D721Med (cell line): ENCODE measurements around the gene IZUMO2.

Source experiments
- DNase-seq: peaks from one replicate; pipeline ENCODE4 v3.0.0; 2011; ENCODE audit warnings: low spot score; ENCODE audit not compliant: insufficient read length
- FAIRE-seq: peaks from 2 replicates; lab custom pipeline; 2011; peaks lifted over from hg19 to GRCh38; lab: Jason Lieb, UNC
- TF ChIP-seq, protein P1 (sequence below): IDR thresholded peaks from 2 replicates; pipeline ENCODE4 v1.5.1; 2012; ENCODE audit warnings: mild to moderate bottlenecking, control low read depth; ENCODE audit not compliant: insufficient read depth; ENCODE audit errors: missing control alignments

Gene IZUMO2

DNA sequence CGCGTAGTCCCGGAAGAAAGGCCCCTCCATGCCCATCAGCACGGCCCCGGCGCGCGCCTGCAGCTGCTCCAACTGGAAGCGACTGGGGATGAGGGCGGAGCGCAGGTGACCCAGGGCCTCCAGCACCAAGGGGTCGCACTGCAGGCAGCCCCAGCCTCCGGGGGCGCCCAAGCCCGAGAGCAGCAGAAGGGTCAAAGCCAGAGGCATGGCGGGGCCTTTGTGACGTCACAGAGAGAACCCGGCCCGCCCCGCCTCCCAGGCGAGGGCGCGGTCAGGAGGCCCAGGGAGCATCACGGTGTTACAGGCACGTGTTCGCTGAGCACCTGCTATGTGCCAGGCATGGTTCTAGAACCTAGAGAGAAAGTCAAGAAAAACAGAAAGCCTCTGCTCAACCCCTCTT is at the start of gene IZUMO2:
Gene IZUMO2 (minus strand): TSS at position 294 of the 400 bp plus-strand sequence. CDS start 87 bp downstream, at position 207.
- TF ChIP-seq, protein P1, sequence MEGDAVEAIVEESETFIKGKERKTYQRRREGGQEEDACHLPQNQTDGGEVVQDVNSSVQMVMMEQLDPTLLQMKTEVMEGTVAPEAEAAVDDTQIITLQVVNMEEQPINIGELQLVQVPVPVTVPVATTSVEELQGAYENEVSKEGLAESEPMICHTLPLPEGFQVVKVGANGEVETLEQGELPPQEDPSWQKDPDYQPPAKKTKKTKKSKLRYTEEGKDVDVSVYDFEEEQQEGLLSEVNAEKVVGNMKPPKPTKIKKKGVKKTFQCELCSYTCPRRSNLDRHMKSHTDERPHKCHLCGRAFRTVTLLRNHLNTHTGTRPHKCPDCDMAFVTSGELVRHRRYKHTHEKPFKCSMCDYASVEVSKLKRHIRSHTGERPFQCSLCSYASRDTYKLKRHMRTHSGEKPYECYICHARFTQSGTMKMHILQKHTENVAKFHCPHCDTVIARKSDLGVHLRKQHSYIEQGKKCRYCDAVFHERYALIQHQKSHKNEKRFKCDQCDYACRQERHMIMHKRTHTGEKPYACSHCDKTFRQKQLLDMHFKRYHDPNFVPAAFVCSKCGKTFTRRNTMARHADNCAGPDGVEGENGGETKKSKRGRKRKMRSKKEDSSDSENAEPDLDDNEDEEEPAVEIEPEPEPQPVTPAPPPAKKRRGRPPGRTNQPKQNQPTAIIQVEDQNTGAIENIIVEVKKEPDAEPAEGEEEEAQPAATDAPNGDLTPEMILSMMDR: no peak
- no peak for DNase-seq
- no peak for FAIRE-seq

DNA sequence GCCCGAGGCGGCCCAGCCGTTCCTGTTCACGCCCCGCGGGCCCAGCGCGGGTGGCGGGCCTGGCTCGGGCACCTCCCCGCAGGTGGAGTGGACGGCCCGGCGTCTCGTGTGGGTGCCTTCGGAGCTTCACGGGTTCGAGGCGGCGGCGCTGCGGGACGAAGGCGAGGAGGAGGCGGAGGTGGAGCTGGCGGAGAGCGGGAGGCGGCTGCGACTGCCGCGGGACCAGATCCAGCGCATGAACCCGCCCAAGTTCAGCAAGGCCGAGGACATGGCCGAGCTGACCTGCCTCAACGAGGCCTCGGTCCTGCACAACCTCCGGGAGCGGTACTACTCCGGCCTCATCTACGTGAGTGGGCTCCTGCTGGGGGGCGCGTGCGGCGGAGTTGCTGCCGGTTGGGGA is 47.3 kb upstream of the IZUMO2 start:
- TF ChIP-seq, protein P1: no peak
- no peak for FAIRE-seq
- no peak for DNase-seq

DNA sequence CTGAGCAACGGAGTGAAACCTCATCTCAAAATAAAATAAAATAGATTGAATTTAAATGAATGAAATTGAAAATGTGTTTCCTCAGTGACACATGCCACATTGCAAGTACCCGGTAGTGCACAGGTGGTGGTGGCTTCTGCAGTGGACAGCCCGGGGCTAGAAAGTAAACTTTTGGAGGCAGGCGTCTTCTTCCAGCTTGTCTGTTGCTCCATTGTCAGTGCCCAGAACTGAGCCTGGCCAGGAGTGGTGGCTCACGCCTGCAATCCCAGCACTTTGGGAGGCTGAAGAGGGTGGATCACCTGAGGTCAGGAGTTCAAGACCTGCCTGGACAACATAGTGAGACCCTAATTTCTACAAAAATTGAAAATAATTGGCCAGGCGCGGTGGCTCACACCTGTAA is 46.0 kb upstream of the IZUMO2 start:
- FAIRE-seq: no peak
- DNase-seq: no peak
- TF ChIP-seq, protein P1: no peak

- DNase-seq: no peak
- no peak for FAIRE-seq
- TF ChIP-seq, protein P1: no peak
These were observed 44.6 kb upstream of the IZUMO2 start for GRCh38 chr19:50207730-50208129.

DNA sequence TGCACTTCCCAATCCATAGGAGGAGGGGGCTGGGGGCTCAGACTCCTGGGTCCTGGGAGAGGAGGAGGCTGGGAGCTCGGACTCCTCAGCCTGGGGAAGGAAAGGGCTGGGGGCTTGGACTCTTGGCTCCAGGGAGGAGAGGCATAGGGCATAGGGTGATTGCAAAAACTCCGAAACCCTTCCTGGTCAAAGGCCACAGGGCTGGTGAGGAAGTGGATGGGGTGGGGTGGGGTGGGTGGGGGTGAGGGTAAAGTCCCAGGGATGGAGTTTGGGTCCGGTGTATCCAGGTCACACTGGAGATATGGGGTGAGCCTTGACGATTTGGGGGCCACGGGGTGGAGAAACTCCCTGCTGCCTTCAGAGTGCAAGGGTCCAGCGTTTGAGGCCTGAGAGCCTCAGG is 43.1 kb upstream of the IZUMO2 start:
- no peak for FAIRE-seq
- TF ChIP-seq, protein P1: no peak

GRCh38 chr19:50205681-50206138 is 42.6 kb upstream of the IZUMO2 start:
- no peak for DNase-seq
- no peak for FAIRE-seq
- TF ChIP-seq, protein P1: no peak

More for the DNA sequence above, 43.1 kb upstream of the IZUMO2 start:
- DNase-seq: no peak

DNA sequence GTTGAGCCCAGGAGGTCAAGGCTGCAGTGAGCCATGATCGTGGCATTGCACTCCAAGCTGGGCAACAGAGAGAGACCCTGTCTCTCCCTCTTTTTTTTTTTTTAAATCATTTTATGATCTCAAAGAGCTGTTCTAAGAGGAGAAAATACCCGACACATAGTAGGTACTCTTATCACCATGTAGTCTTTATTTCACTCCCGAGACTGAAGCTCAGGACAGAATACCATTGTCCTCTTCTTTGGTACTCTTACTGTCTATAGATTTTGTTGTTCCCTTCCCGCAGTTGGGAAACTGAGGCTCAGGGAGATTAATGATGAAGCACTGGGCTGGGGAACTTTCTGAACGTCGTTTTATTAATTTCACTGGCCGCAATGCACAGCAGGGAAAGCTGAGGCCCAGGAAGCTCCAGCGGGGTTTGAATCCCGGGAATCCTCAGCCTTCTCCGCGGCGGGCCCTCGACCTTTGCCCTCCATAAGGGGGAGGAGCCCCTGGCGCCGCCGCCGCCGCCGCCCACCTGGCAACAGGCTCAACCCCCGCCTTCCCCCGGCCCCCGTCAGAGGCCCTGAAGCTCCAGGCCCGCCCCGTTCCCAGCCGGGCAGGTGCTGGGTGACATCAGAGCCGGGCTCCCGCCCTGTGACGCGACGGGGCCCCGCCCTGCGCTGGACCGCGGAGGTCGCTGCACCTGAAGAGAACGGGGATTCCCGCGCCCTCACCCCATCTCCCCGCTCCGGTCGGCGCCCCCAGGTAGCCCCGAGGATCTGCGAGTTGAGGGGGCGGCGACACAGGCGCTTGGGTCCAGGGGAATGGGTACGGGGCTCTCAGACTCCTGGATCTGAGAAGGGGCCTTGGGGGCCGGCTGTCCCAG is 42.0 kb upstream of the IZUMO2 start:
- TF ChIP-seq, protein P1: no peak
- FAIRE-seq (no peak), DNase-seq (no peak)
